ENCODE data around the gene HOXB5.
A peak's percentile ranks its signal among the peaks of the same experiment; 100 is the strongest.

HOXB5 gene

GRCh38 chr17:48597778-48598631, 4.4 kb upstream of the HOXB5 start (continued):
- TF ChIP-seq ZBTB26 (tag by site-specific recombination; optimal IDR thresholded peaks at IDR 0.05): peak; percentile 82
- TF ChIP-seq ZFP69B (tag by site-specific recombination; IDR thresholded peaks at IDR 0.05): peak; percentile 49; the same call in 1 of the 2 replicates
- TF ChIP-seq EGR2 (tag by site-specific recombination; IDR thresholded peaks at IDR 0.05; ENCODE audit: low read depth): peak; percentile 74
- TF ChIP-seq ZNF837 (tag by site-specific recombination; IDR thresholded peaks at IDR 0.05): 0 out of 2 replicates have a peak, but pooled peaks have one; percentile 10
- no peak; the same call in 1 of the 2 replicates for TF ChIP-seq ZNF639 (tag by site-specific recombination; IDR thresholded peaks at IDR 0.05)
- no peak for TF ChIP-seq ZNF654 (tag by site-specific recombination; IDR thresholded peaks at IDR 0.05; ENCODE audit: low read depth)
- TF ChIP-seq ZNF596 (tag by site-specific recombination; IDR thresholded peaks at IDR 0.05): peak; percentile 44; the same call in 1 of the 2 replicates
- no peak for TF ChIP-seq ZNF26 (tag by site-specific recombination; IDR thresholded peaks at IDR 0.05)
- TF ChIP-seq REST (tag by site-specific recombination; IDR thresholded peaks at IDR 0.05): no peak
- TF ChIP-seq PATZ1 (tag by site-specific recombination; IDR thresholded peaks at IDR 0.05): peak; percentile 63
- peak; percentile 65; the same call in 1 of the 2 replicates for TF ChIP-seq ZNF362 (tag by site-specific recombination; IDR thresholded peaks at IDR 0.05)
- peak; percentile 58 for TF ChIP-seq SP2 (tag by site-specific recombination; IDR thresholded peaks at IDR 0.05)
- peak; percentile 21; the same call in 1 of the 2 replicates for TF ChIP-seq KLF7 (tag by site-specific recombination; IDR thresholded peaks at IDR 0.05; ENCODE audit: borderline replicate concordance)
- peak; percentile 75 for TF ChIP-seq TRIM28 (IDR thresholded peaks at IDR 0.05; ENCODE audit: borderline replicate concordance, low read length)
- no peak for TF ChIP-seq ZNF221 (tag by site-specific recombination; IDR thresholded peaks at IDR 0.05; ENCODE audit: borderline replicate concordance)
- peak; percentile 83 for TF ChIP-seq ZBTB8A (tag by site-specific recombination; IDR thresholded peaks at IDR 0.05)
- peak; percentile 61; the same call in 1 of the 2 replicates for TF ChIP-seq GLI4 (tag by site-specific recombination; IDR thresholded peaks at IDR 0.05)
- no peak for TF ChIP-seq ZNF202 (tag by site-specific recombination; IDR thresholded peaks at IDR 0.05; ENCODE audit: borderline replicate concordance)
- TF ChIP-seq ZNF2 (tag by site-specific recombination; IDR thresholded peaks at IDR 0.05): peak; percentile 56
- TF ChIP-seq GLIS1 (tag by site-specific recombination; IDR thresholded peaks at IDR 0.05): peak; percentile 16; the same call in 1 of the 2 replicates
- TF ChIP-seq ZSCAN5A (tag by site-specific recombination; IDR thresholded peaks at IDR 0.05): 0 out of 2 replicates have a peak, but pooled peaks have one; percentile 10
- TF ChIP-seq ZNF600 (tag by site-specific recombination; IDR thresholded peaks at IDR 0.05): peak; percentile 95
- peak; percentile 55 for TF ChIP-seq SP7 (tag by site-specific recombination; IDR thresholded peaks at IDR 0.05)
- 0 out of 2 replicates have a peak, but pooled peaks have one; percentile 31 for TF ChIP-seq SP3 (tag by site-specific recombination; IDR thresholded peaks at IDR 0.05)
- TF ChIP-seq ZSCAN30 (tag by site-specific recombination; IDR thresholded peaks at IDR 0.05): peak; percentile 35; the same call in 1 of the 2 replicates
- 0 out of 2 replicates have a peak, but pooled peaks have one; percentile 45 for TF ChIP-seq ZNF121 (tag by site-specific recombination; IDR thresholded peaks at IDR 0.05)
